WTC11 (cell line): Measurements from ENCODE around the gene CHST11. TPM values are rescaled to one million over a fixed set of nuclear protein-coding genes. Genes with fewer than 3 reads are reported as not detected.

ENCODE experiments used
- ATAC-seq: fragments of 200-7000 bp; cut with Tn5 transposase; 2 replicates; pipeline ENCODE4 v1.10.0; 2021; ENCODE audit warnings: mild to moderate bottlenecking, moderate library complexity
- CTCF ChIA-PET: fragments of 300-600 bp; sonication (Branson Sonifier 250); formaldehyde crosslinking; loops from one replicate; lab custom pipeline; 2021; ENCODE audit warnings: antibody characterized with exemption; lab: Charles Lee
- POLR2A ChIA-PET: fragments of 350-600 bp; sonication (Branson Sonifier 250); formaldehyde crosslinking; loops from one replicate; lab custom pipeline; 2021; ENCODE audit warnings: antibody characterized with exemption; lab: Charles Lee
- DNase-seq: peaks from one replicate; pipeline ENCODE4 v3.0.0; 2021; ENCODE audit warnings: low spot score
- H3K27ac Mint-ChIP-seq: 2 replicates; pipeline ENCODE4 v1.8.0; 2021; ENCODE audit warnings: mixed read lengths
- H3K27me3 Mint-ChIP-seq: 2 replicates; pipeline ENCODE4 v1.8.0; 2021; ENCODE audit warnings: low read depth, mild to moderate bottlenecking, moderate library complexity, mixed read lengths
- H3K36me3 Mint-ChIP-seq: 2 replicates; pipeline ENCODE4 v1.8.0; 2021; ENCODE audit warnings: mixed read lengths
- H3K4me1 Mint-ChIP-seq: 2 replicates; pipeline ENCODE4 v1.8.0; 2022; ENCODE audit warnings: mixed read lengths
- H3K4me3 Mint-ChIP-seq: 2 replicates; pipeline ENCODE4 v1.8.0; 2021; ENCODE audit warnings: mild to moderate bottlenecking, moderate library complexity, mixed read lengths
- H3K9me3 Mint-ChIP-seq: 2 replicates; pipeline ENCODE4 v1.8.0; 2021; ENCODE audit warnings: mixed read lengths
- CREB1 ChIP-seq: sonication (generic); formaldehyde crosslinking; IDR thresholded peaks from 2 replicates; pipeline ENCODE4 v1.8.0; 2023; ENCODE audit warnings: mild to moderate bottlenecking, missing genetic modification reagents
- ESRRA ChIP-seq: sonication (generic); formaldehyde crosslinking; IDR thresholded peaks from 2 replicates; pipeline ENCODE4 v1.8.1; 2022; ENCODE audit warnings: mild to moderate bottlenecking, missing genetic modification reagents, borderline replicate concordance
- FOXK1 ChIP-seq: sonication (generic); formaldehyde crosslinking; IDR thresholded peaks from 2 replicates; pipeline ENCODE4 v1.8.0; 2022; ENCODE audit warnings: mild to moderate bottlenecking, moderate library complexity, missing genetic modification reagents
- FOXP1 ChIP-seq: sonication (generic); formaldehyde crosslinking; IDR thresholded peaks from 2 replicates; pipeline ENCODE4 v1.8.0; 2022; ENCODE audit warnings: missing genetic modification reagents, mild to moderate bottlenecking, moderate library complexity, borderline replicate concordance
- GRHL2 ChIP-seq: fragments of 250-450 bp; sonication (Bioruptor Pico); IDR thresholded peaks from 2 replicates; pipeline ENCODE4 v1.8.0; 2022; ENCODE audit warnings: mild to moderate bottlenecking, moderate library complexity; ENCODE audit not compliant: insufficient replicate concordance, severe bottlenecking
- IRF2 ChIP-seq: sonication (generic); formaldehyde crosslinking; IDR thresholded peaks from 2 replicates; pipeline ENCODE4 v1.8.0; 2022; ENCODE audit warnings: low read depth, missing genetic modification reagents, borderline replicate concordance
- JAZF1 ChIP-seq: fragments of 250-450 bp; sonication (Bioruptor Pico); IDR thresholded peaks from 2 replicates; pipeline ENCODE4 v1.9.0; 2021; ENCODE audit warnings: moderate library complexity, mild to moderate bottlenecking, inconsistent platforms
- JUN ChIP-seq: sonication (generic); formaldehyde crosslinking; IDR thresholded peaks from 2 replicates; pipeline ENCODE4 v1.8.0; 2023; ENCODE audit warnings: mild to moderate bottlenecking, missing genetic modification reagents
- NFE2L1 ChIP-seq: sonication (generic); formaldehyde crosslinking; IDR thresholded peaks from 2 replicates; pipeline ENCODE4 v1.8.1; 2023; ENCODE audit warnings: missing genetic modification reagents
- RELA ChIP-seq: sonication (generic); formaldehyde crosslinking; IDR thresholded peaks from 2 replicates; pipeline ENCODE4 v1.8.1; 2022; ENCODE audit warnings: missing genetic modification reagents, mild to moderate bottlenecking, borderline replicate concordance
- SOX15 ChIP-seq: fragments of 250-450 bp; sonication (Bioruptor Pico); IDR thresholded peaks from 2 replicates; pipeline ENCODE4 v1.9.0; 2021; ENCODE audit warnings: mild to moderate bottlenecking
- TEAD4 ChIP-seq: sonication (generic); formaldehyde crosslinking; IDR thresholded peaks from 2 replicates; pipeline ENCODE4 v1.8.0; 2022; ENCODE audit warnings: mild to moderate bottlenecking, missing genetic modification reagents
- ZNF219 ChIP-seq: sonication (generic); formaldehyde crosslinking; IDR thresholded peaks from 2 replicates; pipeline ENCODE4 v1.8.0; 2023; ENCODE audit warnings: missing genetic modification reagents, mild to moderate bottlenecking, borderline replicate concordance
- ZNF396 ChIP-seq: fragments of 250-450 bp; sonication (Bioruptor Pico); IDR thresholded peaks from 2 replicates; pipeline ENCODE4 v1.8.0; 2021; ENCODE audit warnings: mild to moderate bottlenecking, moderate library complexity, borderline replicate concordance
- total RNA-seq: library from RNA; stranded (reverse); gene quantifications from 3 replicates; pipeline ENCODE4 v1.2.3, GENCODE V29; 2021
- TF ChIP-seq, protein P1 (sequence below): fragments of 250-450 bp; sonication (Bioruptor Pico); IDR thresholded peaks from 2 replicates; pipeline ENCODE4 v1.9.0; 2021; ENCODE audit warnings: moderate library complexity, mild to moderate bottlenecking, inconsistent platforms, borderline replicate concordance
- TF ChIP-seq, protein P2 (sequence below): sonication (generic); formaldehyde crosslinking; IDR thresholded peaks from 2 replicates; pipeline ENCODE4 v1.8.1; 2023; ENCODE audit warnings: mild to moderate bottlenecking, missing genetic modification reagents, moderate library complexity
- TF ChIP-seq, protein P3 (sequence below): fragments of 250-450 bp; sonication (Bioruptor Pico); IDR thresholded peaks from 2 replicates; pipeline ENCODE4 v2.1.2; 2022; ENCODE audit warnings: mild to moderate bottlenecking, moderate library complexity
- TF ChIP-seq, protein P4 (sequence below): sonication (generic); formaldehyde crosslinking; IDR thresholded peaks from 2 replicates; pipeline ENCODE4 v1.8.1; 2023; ENCODE audit warnings: mild to moderate bottlenecking, moderate library complexity, missing genetic modification reagents
- TF ChIP-seq, protein P5 (sequence below): sonication (generic); formaldehyde crosslinking; IDR thresholded peaks from 2 replicates; pipeline ENCODE4 v1.8.1; 2022; ENCODE audit warnings: mild to moderate bottlenecking, moderate library complexity, missing genetic modification reagents
- TF ChIP-seq, protein P6 (sequence below): sonication (generic); formaldehyde crosslinking; conservative IDR thresholded peaks from 2 replicates; pipeline ENCODE4 v1.8.1; 2022; ENCODE audit warnings: mild to moderate bottlenecking, missing genetic modification reagents
- TF ChIP-seq, protein P7 (sequence below): sonication (generic); formaldehyde crosslinking; IDR thresholded peaks from 2 replicates; pipeline ENCODE4 v1.8.0; 2022; ENCODE audit warnings: missing genetic modification reagents
- TF ChIP-seq, protein P8 (sequence below): fragments of 250-450 bp; sonication (Bioruptor Pico); IDR thresholded peaks from 2 replicates; pipeline ENCODE4 v1.9.0; 2021; ENCODE audit warnings: mild to moderate bottlenecking

The CHST11 gene
- total RNA-seq, 1 experiment from 2014 or later: 24.2 TPM

DNA sequence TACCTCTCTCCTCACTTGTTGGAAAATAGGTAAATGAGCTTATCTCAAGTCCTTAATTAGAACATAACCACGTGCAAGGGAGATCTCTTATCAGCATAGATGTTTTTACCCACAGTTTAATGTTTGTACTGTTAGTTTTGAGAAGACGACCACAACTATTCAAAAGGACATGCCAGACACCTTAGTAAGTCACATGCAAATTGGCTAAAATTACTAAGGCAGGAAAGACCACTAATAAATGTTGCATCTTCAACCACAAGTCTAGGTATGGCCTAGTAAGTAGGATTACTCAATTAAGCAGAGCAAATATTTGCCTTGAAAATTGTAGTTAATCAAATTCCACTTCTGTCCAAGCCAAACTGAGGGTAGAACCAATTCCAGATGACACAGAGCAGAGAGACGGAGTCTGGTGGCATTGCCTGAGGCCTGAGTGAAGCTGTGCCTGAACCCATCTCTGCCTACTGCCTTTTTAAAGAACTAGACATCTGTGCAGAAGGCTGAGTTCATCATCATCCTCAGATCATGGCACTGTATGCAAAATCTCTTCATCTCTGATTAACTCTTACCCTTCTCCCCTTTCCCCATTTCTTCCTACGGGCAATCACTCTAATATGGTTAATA is 29.7 kb upstream of the CHST11 start:
- Mint-ChIP-seq H3K27ac (no peak overlapping the region), H3K9me3 (peaks cover 18% of the 10 kb centered on the region), H3K36me3 (peaks cover 11% of the 10 kb centered on the region), H3K4me3 (no peak overlapping the region), H3K4me1 (peaks cover 4% of the 10 kb centered on the region; the same call in 1 of the 2 replicates), H3K27me3 (peaks cover 6% of the 10 kb centered on the region; the same call in 1 of the 2 replicates)
- CTCF ChIA-PET: no interaction called here
- TF ChIP-seq, protein P1, sequence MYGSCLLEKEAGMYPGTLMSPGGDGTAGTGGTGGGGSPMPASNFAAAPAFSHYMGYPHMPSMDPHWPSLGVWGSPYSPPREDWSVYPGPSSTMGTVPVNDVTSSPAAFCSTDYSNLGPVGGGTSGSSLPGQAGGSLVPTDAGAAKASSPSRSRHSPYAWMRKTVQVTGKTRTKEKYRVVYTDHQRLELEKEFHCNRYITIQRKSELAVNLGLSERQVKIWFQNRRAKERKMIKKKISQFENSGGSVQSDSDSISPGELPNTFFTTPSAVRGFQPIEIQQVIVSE (CRISPR knock-in tag): no peak
- TF ChIP-seq, protein P2, sequence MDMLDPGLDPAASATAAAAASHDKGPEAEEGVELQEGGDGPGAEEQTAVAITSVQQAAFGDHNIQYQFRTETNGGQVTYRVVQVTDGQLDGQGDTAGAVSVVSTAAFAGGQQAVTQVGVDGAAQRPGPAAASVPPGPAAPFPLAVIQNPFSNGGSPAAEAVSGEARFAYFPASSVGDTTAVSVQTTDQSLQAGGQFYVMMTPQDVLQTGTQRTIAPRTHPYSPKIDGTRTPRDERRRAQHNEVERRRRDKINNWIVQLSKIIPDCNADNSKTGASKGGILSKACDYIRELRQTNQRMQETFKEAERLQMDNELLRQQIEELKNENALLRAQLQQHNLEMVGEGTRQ (CRISPR knock-in tag): no peak
- TF ChIP-seq FOXP1 (CRISPR knock-in tag) (no peak), FOXK1 (CRISPR knock-in tag) (no peak), GRHL2 (no peak), JUN (CRISPR knock-in tag) (no peak), CREB1 (CRISPR knock-in tag) (no peak), RELA (no peak), NFE2L1 (no peak), SOX15 (CRISPR knock-in tag) (no peak), ZNF219 (no peak), TEAD4 (no peak), JAZF1 (no peak), IRF2 (CRISPR knock-in tag) (no peak), ZNF396 (CRISPR knock-in tag) (no peak)
- TF ChIP-seq, protein P3, sequence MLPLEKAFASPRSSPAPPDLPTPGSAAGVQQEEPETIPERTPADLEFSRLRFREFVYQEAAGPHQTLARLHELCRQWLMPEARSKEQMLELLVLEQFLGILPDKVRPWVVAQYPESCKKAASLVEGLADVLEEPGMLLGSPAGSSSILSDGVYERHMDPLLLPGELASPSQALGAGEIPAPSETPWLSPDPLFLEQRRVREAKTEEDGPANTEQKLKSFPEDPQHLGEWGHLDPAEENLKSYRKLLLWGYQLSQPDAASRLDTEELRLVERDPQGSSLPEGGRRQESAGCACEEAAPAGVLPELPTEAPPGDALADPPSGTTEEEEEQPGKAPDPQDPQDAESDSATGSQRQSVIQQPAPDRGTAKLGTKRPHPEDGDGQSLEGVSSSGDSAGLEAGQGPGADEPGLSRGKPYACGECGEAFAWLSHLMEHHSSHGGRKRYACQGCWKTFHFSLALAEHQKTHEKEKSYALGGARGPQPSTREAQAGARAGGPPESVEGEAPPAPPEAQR (CRISPR knock-in tag): no peak
- TF ChIP-seq, protein P4, sequence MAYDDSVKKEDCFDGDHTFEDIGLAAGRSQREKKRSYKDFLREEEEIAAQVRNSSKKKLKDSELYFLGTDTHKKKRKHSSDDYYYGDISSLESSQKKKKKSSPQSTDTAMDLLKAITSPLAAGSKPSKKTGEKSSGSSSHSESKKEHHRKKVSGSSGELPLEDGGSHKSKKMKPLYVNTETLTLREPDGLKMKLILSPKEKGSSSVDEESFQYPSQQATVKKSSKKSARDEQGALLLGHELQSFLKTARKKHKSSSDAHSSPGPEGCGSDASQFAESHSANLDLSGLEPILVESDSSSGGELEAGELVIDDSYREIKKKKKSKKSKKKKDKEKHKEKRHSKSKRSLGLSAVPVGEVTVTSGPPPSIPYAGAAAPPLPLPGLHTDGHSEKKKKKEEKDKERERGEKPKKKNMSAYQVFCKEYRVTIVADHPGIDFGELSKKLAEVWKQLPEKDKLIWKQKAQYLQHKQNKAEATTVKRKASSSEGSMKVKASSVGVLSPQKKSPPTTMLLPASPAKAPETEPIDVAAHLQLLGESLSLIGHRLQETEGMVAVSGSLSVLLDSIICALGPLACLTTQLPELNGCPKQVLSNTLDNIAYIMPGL (CRISPR knock-in tag): no peak
- TF ChIP-seq, protein P5, sequence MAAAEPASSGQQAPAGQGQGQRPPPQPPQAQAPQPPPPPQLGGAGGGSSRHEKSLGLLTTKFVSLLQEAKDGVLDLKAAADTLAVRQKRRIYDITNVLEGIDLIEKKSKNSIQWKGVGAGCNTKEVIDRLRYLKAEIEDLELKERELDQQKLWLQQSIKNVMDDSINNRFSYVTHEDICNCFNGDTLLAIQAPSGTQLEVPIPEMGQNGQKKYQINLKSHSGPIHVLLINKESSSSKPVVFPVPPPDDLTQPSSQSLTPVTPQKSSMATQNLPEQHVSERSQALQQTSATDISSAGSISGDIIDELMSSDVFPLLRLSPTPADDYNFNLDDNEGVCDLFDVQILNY (CRISPR knock-in tag): no peak
- TF ChIP-seq, protein P6, sequence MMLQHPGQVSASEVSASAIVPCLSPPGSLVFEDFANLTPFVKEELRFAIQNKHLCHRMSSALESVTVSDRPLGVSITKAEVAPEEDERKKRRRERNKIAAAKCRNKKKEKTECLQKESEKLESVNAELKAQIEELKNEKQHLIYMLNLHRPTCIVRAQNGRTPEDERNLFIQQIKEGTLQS (CRISPR knock-in tag): no peak
- POLR2A ChIA-PET: no interaction called here
- DNase-seq: no peak
- no peak for ATAC-seq

DNA sequence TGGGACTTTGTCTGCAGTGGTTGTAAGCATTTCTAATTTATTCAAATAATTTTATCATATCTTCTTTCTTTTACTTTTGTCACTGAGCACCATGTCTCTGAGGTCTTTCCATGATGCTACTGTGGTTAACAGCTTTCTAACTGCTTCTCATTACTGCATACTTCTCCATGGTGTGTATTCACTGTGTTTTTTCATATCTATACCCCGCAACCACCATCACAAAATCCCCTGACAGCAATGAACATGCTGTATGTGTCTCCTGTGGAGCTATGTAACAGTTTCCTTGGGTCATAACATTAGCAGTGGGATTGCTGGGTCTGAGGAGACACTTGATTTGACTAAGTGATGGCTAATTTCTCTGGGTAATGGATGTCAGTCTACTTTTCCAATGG is 29.2 kb upstream of the CHST11 start:
- peaks cover 6% of the 10 kb centered on the region; the same call in 1 of the 2 replicates for H3K36me3 Mint-ChIP-seq
- POLR2A ChIA-PET: no interaction called here
- H3K27ac Mint-ChIP-seq: no peak overlapping the region
- H3K27me3 Mint-ChIP-seq: peaks cover under 1% of the 10 kb centered on the region; the same call in 1 of the 2 replicates
- peaks cover 4% of the 10 kb centered on the region; the same call in 1 of the 2 replicates for H3K4me1 Mint-ChIP-seq
- DNase-seq (no peak), ATAC-seq (no peak)
- no peak overlapping the region for H3K4me3 Mint-ChIP-seq
- CTCF ChIA-PET: no interaction called here
- peaks cover 13% of the 10 kb centered on the region for H3K9me3 Mint-ChIP-seq
- TF ChIP-seq TEAD4: no peak
- TF ChIP-seq, protein P7, sequence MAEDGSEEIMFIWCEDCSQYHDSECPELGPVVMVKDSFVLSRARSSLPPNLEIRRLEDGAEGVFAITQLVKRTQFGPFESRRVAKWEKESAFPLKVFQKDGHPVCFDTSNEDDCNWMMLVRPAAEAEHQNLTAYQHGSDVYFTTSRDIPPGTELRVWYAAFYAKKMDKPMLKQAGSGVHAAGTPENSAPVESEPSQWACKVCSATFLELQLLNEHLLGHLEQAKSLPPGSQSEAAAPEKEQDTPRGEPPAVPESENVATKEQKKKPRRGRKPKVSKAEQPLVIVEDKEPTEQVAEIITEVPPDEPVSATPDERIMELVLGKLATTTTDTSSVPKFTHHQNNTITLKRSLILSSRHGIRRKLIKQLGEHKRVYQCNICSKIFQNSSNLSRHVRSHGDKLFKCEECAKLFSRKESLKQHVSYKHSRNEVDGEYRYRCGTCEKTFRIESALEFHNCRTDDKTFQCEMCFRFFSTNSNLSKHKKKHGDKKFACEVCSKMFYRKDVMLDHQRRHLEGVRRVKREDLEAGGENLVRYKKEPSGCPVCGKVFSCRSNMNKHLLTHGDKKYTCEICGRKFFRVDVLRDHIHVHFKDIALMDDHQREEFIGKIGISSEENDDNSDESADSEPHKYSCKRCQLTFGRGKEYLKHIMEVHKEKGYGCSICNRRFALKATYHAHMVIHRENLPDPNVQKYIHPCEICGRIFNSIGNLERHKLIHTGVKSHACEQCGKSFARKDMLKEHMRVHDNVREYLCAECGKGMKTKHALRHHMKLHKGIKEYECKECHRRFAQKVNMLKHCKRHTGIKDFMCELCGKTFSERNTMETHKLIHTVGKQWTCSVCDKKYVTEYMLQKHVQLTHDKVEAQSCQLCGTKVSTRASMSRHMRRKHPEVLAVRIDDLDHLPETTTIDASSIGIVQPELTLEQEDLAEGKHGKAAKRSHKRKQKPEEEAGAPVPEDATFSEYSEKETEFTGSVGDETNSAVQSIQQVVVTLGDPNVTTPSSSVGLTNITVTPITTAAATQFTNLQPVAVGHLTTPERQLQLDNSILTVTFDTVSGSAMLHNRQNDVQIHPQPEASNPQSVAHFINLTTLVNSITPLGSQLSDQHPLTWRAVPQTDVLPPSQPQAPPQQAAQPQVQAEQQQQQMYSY: no peak
- TF ChIP-seq, protein P1 (CRISPR knock-in tag): no peak
- no peak for TF ChIP-seq ESRRA (CRISPR knock-in tag)
- TF ChIP-seq, protein P8, sequence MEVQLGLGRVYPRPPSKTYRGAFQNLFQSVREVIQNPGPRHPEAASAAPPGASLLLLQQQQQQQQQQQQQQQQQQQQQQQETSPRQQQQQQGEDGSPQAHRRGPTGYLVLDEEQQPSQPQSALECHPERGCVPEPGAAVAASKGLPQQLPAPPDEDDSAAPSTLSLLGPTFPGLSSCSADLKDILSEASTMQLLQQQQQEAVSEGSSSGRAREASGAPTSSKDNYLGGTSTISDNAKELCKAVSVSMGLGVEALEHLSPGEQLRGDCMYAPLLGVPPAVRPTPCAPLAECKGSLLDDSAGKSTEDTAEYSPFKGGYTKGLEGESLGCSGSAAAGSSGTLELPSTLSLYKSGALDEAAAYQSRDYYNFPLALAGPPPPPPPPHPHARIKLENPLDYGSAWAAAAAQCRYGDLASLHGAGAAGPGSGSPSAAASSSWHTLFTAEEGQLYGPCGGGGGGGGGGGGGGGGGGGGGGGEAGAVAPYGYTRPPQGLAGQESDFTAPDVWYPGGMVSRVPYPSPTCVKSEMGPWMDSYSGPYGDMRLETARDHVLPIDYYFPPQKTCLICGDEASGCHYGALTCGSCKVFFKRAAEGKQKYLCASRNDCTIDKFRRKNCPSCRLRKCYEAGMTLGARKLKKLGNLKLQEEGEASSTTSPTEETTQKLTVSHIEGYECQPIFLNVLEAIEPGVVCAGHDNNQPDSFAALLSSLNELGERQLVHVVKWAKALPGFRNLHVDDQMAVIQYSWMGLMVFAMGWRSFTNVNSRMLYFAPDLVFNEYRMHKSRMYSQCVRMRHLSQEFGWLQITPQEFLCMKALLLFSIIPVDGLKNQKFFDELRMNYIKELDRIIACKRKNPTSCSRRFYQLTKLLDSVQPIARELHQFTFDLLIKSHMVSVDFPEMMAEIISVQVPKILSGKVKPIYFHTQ (CRISPR knock-in tag): no peak
